Duodenal mucosa (tissue), 2 donors: ENCODE data around the gene IFNGR1.

Source experiments
- H3K27ac ChIP-seq: one replicate; pipeline ENCODE4 v1.7.0; 2013; ENCODE audit warnings: low read depth, low read length
- H3K27me3 ChIP-seq, 2 donors: one replicate each; pipeline ENCODE4 v1.7.0; 2013; ENCODE audit warnings: low read length in 2 of 2, control low read depth in 1 of 2; ENCODE audit not compliant: insufficient read depth in 2 of 2, control insufficient read depth in 1 of 2
- H3K36me3 ChIP-seq, 2 donors: one replicate each; pipeline ENCODE4 v1.7.0; 2013; ENCODE audit warnings: low read length in 2 of 2, control low read depth in 1 of 2; ENCODE audit not compliant: insufficient read depth in 2 of 2, control insufficient read depth in 1 of 2
- H3K4me1 ChIP-seq, 2 donors: one replicate each; pipeline ENCODE4 v1.7.0; 2013; ENCODE audit warnings: low read length in 2 of 2, control low read depth in 1 of 2; ENCODE audit not compliant: insufficient read depth in 2 of 2, control insufficient read depth in 1 of 2
- H3K4me3 ChIP-seq, 2 donors: one replicate each; pipeline ENCODE4 v1.7.0; 2013; ENCODE audit warnings: low read length in 2 of 2, low read depth in 1 of 2
- H3K9ac ChIP-seq, 2 donors: one replicate each; pipeline ENCODE4 v1.7.0; 2013; ENCODE audit warnings: low read length in 2 of 2, low read depth in 1 of 2
- H3K9me3 ChIP-seq, 2 donors: one replicate each; pipeline ENCODE4 v1.7.0; 2013; ENCODE audit warnings: low read length in 2 of 2, control low read depth in 1 of 2; ENCODE audit not compliant: control insufficient read depth in 1 of 2

The IFNGR1 gene

GRCh38 chr6:137171053-137171374 is 48.2 kb downstream of the IFNGR1 start:
- H3K9ac ChIP-seq = no peak overlapping the region
- no peaks in the 10 kb centered on the region for H3K27me3 ChIP-seq
- no peaks in the 10 kb centered on the region for H3K9me3 ChIP-seq
- no peak overlapping the region for H3K4me3 ChIP-seq
- H3K36me3 ChIP-seq = no peaks in the 10 kb centered on the region
- H3K4me1 ChIP-seq = no peaks in the 10 kb centered on the region
- H3K27ac ChIP-seq = no peak overlapping the region

GRCh38 chr6:137170266-137171052 is 48.7 kb downstream of the IFNGR1 start:
- Histone ChIP-seq H3K27ac (no peak overlapping the region), H3K27me3 (no peaks in the 10 kb centered on the region), H3K36me3 (no peaks in the 10 kb centered on the region)

GRCh38 chr6:137167702-137168377 is 51.3 kb downstream of the IFNGR1 start:
- no peaks in the 10 kb centered on the region for H3K27me3 ChIP-seq
- H3K4me3 ChIP-seq = no peak overlapping the region
- H3K9ac ChIP-seq = no peak overlapping the region
- peaks cover 7 to 8% of the 10 kb centered on the region in 2 donors for H3K9me3 ChIP-seq
- H3K36me3 ChIP-seq = no peaks in the 10 kb centered on the region
- H3K4me1 ChIP-seq = no peaks in the 10 kb centered on the region
- no peak overlapping the region for H3K27ac ChIP-seq

More at GRCh38 chr6:137170266-137171052, 48.7 kb downstream of the IFNGR1 start:
- no peaks in the 10 kb centered on the region for H3K4me1 ChIP-seq
- H3K4me3 ChIP-seq = no peak overlapping the region
- H3K9me3 ChIP-seq = no peaks in the 10 kb centered on the region
- no peak overlapping the region for H3K9ac ChIP-seq

- H3K36me3 ChIP-seq = no peaks in the 10 kb centered on the region
- H3K27me3 ChIP-seq = no peaks in the 10 kb centered on the region
- H3K9ac ChIP-seq = no peak overlapping the region
- no peak overlapping the region for H3K4me3 ChIP-seq
- H3K27ac ChIP-seq = no peak overlapping the region
- H3K4me1 ChIP-seq = no peaks in the 10 kb centered on the region
- H3K9me3 ChIP-seq = peaks cover 7 to 8% of the 10 kb centered on the region in 2 donors
These were observed 52.7 kb downstream of the IFNGR1 start for GRCh38 chr6:137166247-137167098.

- Histone ChIP-seq H3K36me3 (no peaks in the 10 kb centered on the region), H3K27ac (no peak overlapping the region), H3K27me3 (no peaks in the 10 kb centered on the region), H3K4me1 (no peaks in the 10 kb centered on the region), H3K4me3 (no peak overlapping the region), H3K9me3 (peaks cover 7 to 8% of the 10 kb centered on the region in 2 donors), H3K9ac (no peak overlapping the region)
These were observed 53.6 kb downstream of the IFNGR1 start for GRCh38 chr6:137165375-137166246.

- Histone ChIP-seq H3K27me3 (no peaks in the 10 kb centered on the region), H3K36me3 (no peaks in the 10 kb centered on the region), H3K9ac (no peak overlapping the region), H3K27ac (no peak overlapping the region), H3K9me3 (peaks cover 7 to 8% of the 10 kb centered on the region in 2 donors), H3K4me3 (no peak overlapping the region), H3K4me1 (no peaks in the 10 kb centered on the region)
These were observed 55.4 kb downstream of the IFNGR1 start for GRCh38 chr6:137163732-137164318.

GRCh38 chr6:137162692-137163306 is 56.4 kb downstream of the IFNGR1 start:
- H3K27me3 ChIP-seq = no peaks in the 10 kb centered on the region
- no peaks in the 10 kb centered on the region for H3K36me3 ChIP-seq
- H3K4me3 ChIP-seq = no peak overlapping the region
- no peak overlapping the region for H3K9ac ChIP-seq
- H3K27ac ChIP-seq = no peak overlapping the region
- peaks cover 7 to 8% of the 10 kb centered on the region in 2 donors for H3K9me3 ChIP-seq
- no peaks in the 10 kb centered on the region for H3K4me1 ChIP-seq

- H3K27me3 ChIP-seq = no peaks in the 10 kb centered on the region
- H3K27ac ChIP-seq = no peak overlapping the region
- peaks cover 7 to 8% of the 10 kb centered on the region in 2 donors for H3K9me3 ChIP-seq
- no peaks in the 10 kb centered on the region for H3K36me3 ChIP-seq
- no peak overlapping the region for H3K4me3 ChIP-seq
- no peak overlapping the region for H3K9ac ChIP-seq
- H3K4me1 ChIP-seq = no peaks in the 10 kb centered on the region
These were observed 57.2 kb downstream of the IFNGR1 start for GRCh38 chr6:137161949-137162348.

- H3K27ac ChIP-seq = no peak overlapping the region
- H3K27me3 ChIP-seq = no peaks in the 10 kb centered on the region
- H3K9ac ChIP-seq = no peak overlapping the region
- no peak overlapping the region for H3K4me3 ChIP-seq
- H3K4me1 ChIP-seq = peaks cover 4 to 5% of the 10 kb centered on the region in 2 donors
- no peaks in the 10 kb centered on the region for H3K36me3 ChIP-seq
- peaks cover 7 to 8% of the 10 kb centered on the region in 2 donors for H3K9me3 ChIP-seq
These were observed 58.4 kb downstream of the IFNGR1 start for GRCh38 chr6:137160763-137161162.
